Measurements from ENCODE around the gene LEF1. TPM values are rescaled to one million over a fixed set of nuclear protein-coding genes. Genes with fewer than 3 reads are reported as not detected.

Gene LEF1
- total RNA-seq, 1 experiment from 2014 or later: 2.0 TPM

GRCh38 chr4:108146336-108146735, 22.4 kb downstream of the LEF1 start:
- POLR2A ChIA-PET: no interaction called here
- CTCF ChIA-PET: interaction anchor here (1.1 kb wide), 1 partner anchor 53 kb away, joined by 3 read pairs; no protein-coding TSS in a partner anchor
- no peak for DNase-seq (ENCODE audit: unreplicated experiment)
- no peaks in the 10 kb centered on the region for H3K4me1 Mint-ChIP-seq (ENCODE audit: insufficient read depth, unreplicated experiment)
- no peak overlapping the region for H3K27ac Mint-ChIP-seq (ENCODE audit: low read depth, unreplicated experiment)
- no TSS peak for BruUV-seq (replicated peaks)
- H3K27me3 Mint-ChIP-seq (ENCODE audit: insufficient read depth, unreplicated experiment): no peaks in the 10 kb centered on the region
- no peak for TF ChIP-seq CTCF (IDR thresholded peaks at IDR 0.05; ENCODE audit: unreplicated experiment)
- no peaks in the 10 kb centered on the region for H3K9me3 Mint-ChIP-seq (ENCODE audit: unreplicated experiment)
- no peaks in the 10 kb centered on the region for H3K36me3 Mint-ChIP-seq (ENCODE audit: insufficient read depth, unreplicated experiment)
- intact Hi-C loops (cut with micrococcal nuclease): no loop called here
- no peak overlapping the region for H3K4me3 Mint-ChIP-seq (ENCODE audit: unreplicated experiment)

- no peaks in the 10 kb centered on the region for H3K36me3 Mint-ChIP-seq (ENCODE audit: insufficient read depth, unreplicated experiment)
- intact Hi-C loops (cut with micrococcal nuclease): no loop called here
These were observed 24.3 kb downstream of the LEF1 start for GRCh38 chr4:108144451-108144850.

GRCh38 chr4:108143515-108143914, 25.2 kb downstream of the LEF1 start:
- intact Hi-C loops (cut with micrococcal nuclease): no loop called here
- H3K9me3 Mint-ChIP-seq (ENCODE audit: unreplicated experiment): no peaks in the 10 kb centered on the region
- CTCF ChIA-PET: no interaction called here
- H3K36me3 Mint-ChIP-seq (ENCODE audit: insufficient read depth, unreplicated experiment): no peaks in the 10 kb centered on the region
- peaks cover 6% of the 10 kb centered on the region for H3K4me1 Mint-ChIP-seq (ENCODE audit: insufficient read depth, unreplicated experiment)
- POLR2A ChIA-PET: interaction anchor here (0.6 kb wide), 1 partner anchor 1652 kb away, joined by 4 read pairs; no protein-coding TSS in a partner anchor
- DNase-seq (ENCODE audit: unreplicated experiment): no peak
- H3K4me3 Mint-ChIP-seq (ENCODE audit: unreplicated experiment): no peak overlapping the region
- H3K27me3 Mint-ChIP-seq (ENCODE audit: insufficient read depth, unreplicated experiment): no peaks in the 10 kb centered on the region
- no TSS peak for BruUV-seq (replicated peaks)
- TF ChIP-seq CTCF (IDR thresholded peaks at IDR 0.05; ENCODE audit: unreplicated experiment): no peak
- no peak overlapping the region for H3K27ac Mint-ChIP-seq (ENCODE audit: low read depth, unreplicated experiment)

More at GRCh38 chr4:108144451-108144850, 24.3 kb downstream of the LEF1 start:
- POLR2A ChIA-PET: interaction anchor here (0.6 kb wide), 1 partner anchor 1653 kb away, joined by 4 read pairs; no protein-coding TSS in a partner anchor
- H3K4me1 Mint-ChIP-seq (ENCODE audit: insufficient read depth, unreplicated experiment): peaks cover 2% of the 10 kb centered on the region
- CTCF ChIA-PET: no interaction called here
- no TSS peak for BruUV-seq (replicated peaks)
- no peak overlapping the region for H3K4me3 Mint-ChIP-seq (ENCODE audit: unreplicated experiment)
- no peaks in the 10 kb centered on the region for H3K9me3 Mint-ChIP-seq (ENCODE audit: unreplicated experiment)
- H3K27ac Mint-ChIP-seq (ENCODE audit: low read depth, unreplicated experiment): no peak overlapping the region
- no peak for DNase-seq (ENCODE audit: unreplicated experiment)
- no peak for TF ChIP-seq CTCF (IDR thresholded peaks at IDR 0.05; ENCODE audit: unreplicated experiment)
- H3K27me3 Mint-ChIP-seq (ENCODE audit: insufficient read depth, unreplicated experiment): no peaks in the 10 kb centered on the region

DNA sequence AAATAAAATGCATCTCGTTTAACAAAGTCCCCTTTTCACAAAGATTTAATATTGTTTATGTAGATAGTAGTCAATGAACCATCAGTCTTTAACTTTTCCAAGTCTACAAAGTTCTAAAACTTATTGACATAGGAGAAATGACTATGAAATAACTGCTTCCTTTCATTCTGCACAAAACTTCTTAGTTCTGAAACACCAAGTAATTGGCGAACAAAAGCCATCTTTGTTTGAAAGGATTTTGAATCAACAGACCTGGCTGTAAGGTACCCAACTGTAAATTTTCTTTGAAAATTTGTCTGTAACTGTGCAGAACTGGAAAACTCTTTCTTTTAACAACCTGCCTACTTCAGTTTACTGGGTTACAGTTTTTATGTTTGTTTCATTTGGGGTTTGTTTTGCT, 25.9 kb downstream of the LEF1 start:
- intact Hi-C loops (cut with micrococcal nuclease): no loop called here
- CTCF ChIA-PET: interaction anchor here (0.9 kb wide), 2 partner anchors 13 to 60 kb away, joined by 4 read pairs; no protein-coding TSS in a partner anchor
- no peak for DNase-seq (ENCODE audit: unreplicated experiment)
- no TSS peak for BruUV-seq (replicated peaks)
- no peak overlapping the region for H3K27ac Mint-ChIP-seq (ENCODE audit: low read depth, unreplicated experiment)
- no peaks in the 10 kb centered on the region for H3K27me3 Mint-ChIP-seq (ENCODE audit: insufficient read depth, unreplicated experiment)
- TF ChIP-seq CTCF (IDR thresholded peaks at IDR 0.05; ENCODE audit: unreplicated experiment): no peak
- POLR2A ChIA-PET: no interaction called here
- no peak overlapping the region for H3K4me3 Mint-ChIP-seq (ENCODE audit: unreplicated experiment)
- no peaks in the 10 kb centered on the region for H3K36me3 Mint-ChIP-seq (ENCODE audit: insufficient read depth, unreplicated experiment)
- H3K9me3 Mint-ChIP-seq (ENCODE audit: unreplicated experiment): no peaks in the 10 kb centered on the region
- H3K4me1 Mint-ChIP-seq (ENCODE audit: insufficient read depth, unreplicated experiment): peaks cover 6% of the 10 kb centered on the region
